HG03139 (cell line): Measurements from ENCODE around the gene DLEC1.

Experiments used
- ATAC-seq: cut with Tn5 transposase; IDR thresholded peaks from one replicate; pipeline ENCODE4 v1.9.1; 2021; ENCODE audit not compliant: unreplicated experiment

Gene DLEC1

GRCh38 chr3:38000965-38001455, 38.0 kb upstream of the DLEC1 start:
- no peak for ATAC-seq

- no peak for ATAC-seq
Observed at GRCh38 chr3:38001456-38002081, 37.4 kb upstream of the DLEC1 start.

- no peak for ATAC-seq
Observed at GRCh38 chr3:38002291-38002876, 36.6 kb upstream of the DLEC1 start.

- no peak for ATAC-seq
Observed at GRCh38 chr3:38002940-38003339, 36.1 kb upstream of the DLEC1 start.

GRCh38 chr3:38003371-38003816, 35.6 kb upstream of the DLEC1 start:
- ATAC-seq, result no peak

- ATAC-seq, result no peak
Observed at GRCh38 chr3:38003817-38004414, 35.1 kb upstream of the DLEC1 start.

GRCh38 chr3:38004415-38005075, 34.5 kb upstream of the DLEC1 start:
- ATAC-seq, result no peak

GRCh38 chr3:38005076-38006020, 33.7 kb upstream of the DLEC1 start:
- ATAC-seq, result no peak

- ATAC-seq, result no peak
Observed at GRCh38 chr3:38006031-38006430, 33.0 kb upstream of the DLEC1 start.

- no peak for ATAC-seq
Observed at GRCh38 chr3:38006445-38006995, 32.5 kb upstream of the DLEC1 start.

GRCh38 chr3:38007754-38008090, 31.3 kb upstream of the DLEC1 start:
- no peak for ATAC-seq

- no peak for ATAC-seq
Observed at GRCh38 chr3:38008191-38008701, 30.8 kb upstream of the DLEC1 start.

GRCh38 chr3:38008971-38009580, 29.9 kb upstream of the DLEC1 start:
- ATAC-seq, result no peak

- ATAC-seq, result no peak
Observed at GRCh38 chr3:38009807-38010591, 29.0 kb upstream of the DLEC1 start.

- no peak for ATAC-seq
Observed at GRCh38 chr3:38011111-38011510, 27.9 kb upstream of the DLEC1 start.

GRCh38 chr3:38015485-38015884, 23.5 kb upstream of the DLEC1 start:
- no peak for ATAC-seq

- no peak for ATAC-seq
Observed at GRCh38 chr3:38015984-38016383, 23.0 kb upstream of the DLEC1 start.

- ATAC-seq, result no peak
Observed at GRCh38 chr3:38016410-38016809, 22.6 kb upstream of the DLEC1 start.

- ATAC-seq, result no peak
Observed at GRCh38 chr3:38016847-38017444, 22.1 kb upstream of the DLEC1 start.
